Gastroesophageal sphincter (tissue), 4 donors: Measurements from ENCODE around the gene DENND5B. TPM values are rescaled to one million over a fixed set of nuclear protein-coding genes. Genes with fewer than 3 reads are reported as not detected.

Source experiments
- ATAC-seq: fragments of 150-250 bp; one replicate; pipeline ENCODE4 v1.9.1; 2016; ENCODE audit warnings: mild to moderate bottlenecking, moderate library complexity
- H3K27ac ChIP-seq, 4 donors: fragments of 200-600 bp; sonication (generic) in 3 of 4; 1 replicate in 3 of 4; 2 replicates in 1 of 4; pipeline ENCODE4 v1.5.1; 2016 to 2019
- H3K27me3 ChIP-seq: fragments of 200-600 bp; sonication (generic); one replicate; pipeline ENCODE4 v1.5.1; 2019
- H3K36me3 ChIP-seq, 2 donors: fragments of 200-600 bp; sonication (generic); one replicate each; pipeline ENCODE4 v1.5.1; 2019; ENCODE audit warnings: control low read depth in 1 of 2
- H3K4me1 ChIP-seq, 3 donors: fragments of 200-600 bp; sonication (generic); 1 replicate in 2 of 3; 2 replicates in 1 of 3; pipeline ENCODE4 v1.5.1; 2016 to 2019; ENCODE audit warnings: control low read depth in 2 of 3
- H3K4me3 ChIP-seq, 2 donors: fragments of 200-600 bp; sonication (generic); one replicate each; pipeline ENCODE4 v1.5.1; 2019; ENCODE audit warnings: mild to moderate bottlenecking in 1 of 2, moderate library complexity in 1 of 2
- H3K9me3 ChIP-seq, 3 donors: fragments of 200-600 bp; sonication (generic); one replicate each; pipeline ENCODE4 v1.5.1; 2017 to 2019; ENCODE audit warnings: control low read depth in 2 of 3
- EP300 ChIP-seq: sonication (generic); formaldehyde crosslinking; IDR thresholded peaks from one replicate; pipeline ENCODE4 v1.6.1; 2017; ENCODE audit warnings: antibody characterized with exemption, mild to moderate bottlenecking
- POLR2A ChIP-seq, 2 donors: fragments of 450-650 bp; IDR thresholded peaks; one replicate each; pipeline ENCODE4 v1.6.1; 2017; ENCODE audit warnings: antibody characterized with exemption in 2 of 2, mild to moderate bottlenecking in 2 of 2, moderate library complexity in 1 of 2
- POLR2AphosphoS5 ChIP-seq: sonication (generic); formaldehyde crosslinking; IDR thresholded peaks from one replicate; pipeline ENCODE4 v1.6.1; 2017; ENCODE audit warnings: antibody characterized with exemption
- WGBS, 2 donors: methylation state at CpG; one replicate each; pipeline ENCODE4 v1.1.5; 2018; ENCODE audit warnings: low coverage in 1 of 2; 5-methylcytosine and 5-hydroxymethylcytosine counted together
- total RNA-seq, 4 donors: library from RNA; depleted of rRNA; stranded (reverse); fragments of >200 nt; gene quantifications; one replicate each; pipeline ENCODE4 v1.1.0, GENCODE V29; 2016
- TF ChIP-seq, protein P1 (sequence below), 4 experiments: fragments of 200-600 bp in 2 of 4; fragments of 450-650 bp in 2 of 4; sonication (generic) in 1 of 4; IDR thresholded peaks; one replicate each; pipeline ENCODE4 v1.5.1; 2017 to 2019; ENCODE audit warnings: antibody characterized with exemption in 4 of 4, mild to moderate bottlenecking in 2 of 4, moderate library complexity in 2 of 4

Gene DENND5B
- total RNA-seq, 4 donors from 2014 or later = 14.7 to 40.8 (median 17.7) TPM

DNA sequence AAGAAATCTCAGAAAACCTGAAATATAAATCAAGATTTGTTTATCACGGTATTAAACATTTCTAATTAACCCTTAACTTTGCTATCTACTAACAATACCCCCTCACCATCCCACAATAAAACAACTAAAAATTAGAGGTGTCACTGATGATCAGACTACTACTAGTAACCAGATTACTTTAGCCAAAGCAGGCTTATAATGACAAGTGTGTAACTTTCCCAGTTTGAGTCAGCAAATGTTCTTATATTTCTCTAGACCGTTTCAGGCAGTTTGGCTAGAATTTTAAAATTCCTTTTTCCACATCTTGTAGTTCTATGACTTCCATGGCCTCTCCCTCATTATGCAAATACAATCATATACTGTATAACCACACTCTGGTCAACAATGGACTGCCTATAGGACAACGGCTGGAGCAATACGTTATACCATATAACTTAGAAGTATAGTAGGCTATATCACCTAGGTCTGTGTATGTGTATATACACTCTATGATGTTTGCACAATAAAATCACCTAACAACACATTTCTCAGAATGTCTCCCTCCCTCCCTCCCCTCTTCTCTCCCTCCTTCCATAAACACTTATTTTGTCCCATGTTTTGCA lies 102.1 kb downstream of the DENND5B start:
- ATAC-seq = no peak
- peaks cover 0 to 5% of the 10 kb centered on the region in 2 donors for H3K36me3 ChIP-seq
- H3K27me3 ChIP-seq = no peaks in the 10 kb centered on the region
- H3K4me1 ChIP-seq = peaks cover 0 to 43% (median 8%) of the 10 kb centered on the region in 3 donors
- H3K4me3 ChIP-seq = no peak overlapping the region
- TF ChIP-seq POLR2AphosphoS5 = no peak
- TF ChIP-seq EP300 = no peak
- TF ChIP-seq POLR2A (IDR thresholded peaks at IDR 0.05) = no peak
- TF ChIP-seq, protein P1, sequence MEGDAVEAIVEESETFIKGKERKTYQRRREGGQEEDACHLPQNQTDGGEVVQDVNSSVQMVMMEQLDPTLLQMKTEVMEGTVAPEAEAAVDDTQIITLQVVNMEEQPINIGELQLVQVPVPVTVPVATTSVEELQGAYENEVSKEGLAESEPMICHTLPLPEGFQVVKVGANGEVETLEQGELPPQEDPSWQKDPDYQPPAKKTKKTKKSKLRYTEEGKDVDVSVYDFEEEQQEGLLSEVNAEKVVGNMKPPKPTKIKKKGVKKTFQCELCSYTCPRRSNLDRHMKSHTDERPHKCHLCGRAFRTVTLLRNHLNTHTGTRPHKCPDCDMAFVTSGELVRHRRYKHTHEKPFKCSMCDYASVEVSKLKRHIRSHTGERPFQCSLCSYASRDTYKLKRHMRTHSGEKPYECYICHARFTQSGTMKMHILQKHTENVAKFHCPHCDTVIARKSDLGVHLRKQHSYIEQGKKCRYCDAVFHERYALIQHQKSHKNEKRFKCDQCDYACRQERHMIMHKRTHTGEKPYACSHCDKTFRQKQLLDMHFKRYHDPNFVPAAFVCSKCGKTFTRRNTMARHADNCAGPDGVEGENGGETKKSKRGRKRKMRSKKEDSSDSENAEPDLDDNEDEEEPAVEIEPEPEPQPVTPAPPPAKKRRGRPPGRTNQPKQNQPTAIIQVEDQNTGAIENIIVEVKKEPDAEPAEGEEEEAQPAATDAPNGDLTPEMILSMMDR (IDR thresholded peaks at IDR 0.05) = no peak
- H3K27ac ChIP-seq = no peak overlapping the region
- 50 to 51% methylated on average over 4 of the region's 4 CpGs for WGBS, 2 donors
- no peaks in the 10 kb centered on the region for H3K9me3 ChIP-seq

DNA sequence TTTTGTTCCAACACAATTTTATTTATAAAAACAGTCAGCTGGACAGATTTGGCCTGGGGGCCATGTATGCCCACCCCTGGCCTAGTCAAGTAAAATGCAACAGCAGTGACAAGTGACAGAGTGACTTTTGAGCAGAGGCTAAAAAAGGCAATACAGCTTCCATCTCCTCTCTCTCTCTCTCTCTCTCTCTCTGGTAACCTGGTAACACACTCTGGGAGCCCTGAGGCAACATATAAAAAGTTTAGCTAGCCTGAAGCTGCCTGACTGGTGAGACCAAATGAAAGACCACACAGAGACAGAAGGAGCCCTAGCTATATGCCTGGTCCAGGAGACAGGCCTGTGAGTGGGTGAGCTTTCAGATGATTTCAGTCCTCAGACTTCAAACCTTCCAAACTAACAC lies 105.4 kb downstream of the DENND5B start:
- no peaks in the 10 kb centered on the region for H3K9me3 ChIP-seq
- TF ChIP-seq EP300 (no peak), POLR2AphosphoS5 (no peak), POLR2A (IDR thresholded peaks at IDR 0.05) (no peak)
- TF ChIP-seq, protein P1 (IDR thresholded peaks at IDR 0.05) = no peak
- no peak overlapping the region for H3K4me3 ChIP-seq
- peaks cover 0 to 21% (median 0%) of the 10 kb centered on the region in 3 donors for H3K4me1 ChIP-seq
- no peak for ATAC-seq
- H3K36me3 ChIP-seq = peaks cover 0 to 5% of the 10 kb centered on the region in 2 donors
- H3K27me3 ChIP-seq = no peaks in the 10 kb centered on the region
- no peak overlapping the region for H3K27ac ChIP-seq

DNA sequence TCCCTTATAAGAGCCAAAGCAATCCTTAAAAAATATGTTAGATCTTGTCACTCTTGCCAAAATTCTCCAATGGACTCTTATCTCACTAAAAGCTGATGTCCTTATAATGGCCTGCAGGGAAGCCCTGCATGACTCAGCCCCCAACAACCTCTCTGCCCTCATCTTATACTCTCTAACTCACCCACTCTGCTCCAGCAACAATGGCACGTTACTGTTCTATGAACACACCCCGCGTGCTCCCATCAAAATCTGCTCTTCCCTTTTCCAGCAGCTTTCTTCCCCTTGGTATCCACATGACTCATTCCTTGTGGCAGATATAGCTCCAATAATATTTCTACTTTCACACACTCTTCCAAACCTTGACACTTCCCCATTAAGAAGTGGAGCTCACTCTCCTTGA lies 108.1 kb downstream of the DENND5B start:
- 68 to 73% methylated on average over 2 to 3 of the region's 3 CpGs for WGBS, 2 donors
- no peak for TF ChIP-seq EP300
- TF ChIP-seq, protein P1 (IDR thresholded peaks at IDR 0.05) = no peak
- H3K9me3 ChIP-seq = no peaks in the 10 kb centered on the region
- H3K4me1 ChIP-seq = peaks cover 0 to 10% (median 0%) of the 10 kb centered on the region in 3 donors
- peaks cover 0 to 20% of the 10 kb centered on the region in 2 donors for H3K36me3 ChIP-seq
- no peak overlapping the region for H3K4me3 ChIP-seq
- H3K27ac ChIP-seq = no peak overlapping the region
- no peak for ATAC-seq
- no peaks in the 10 kb centered on the region for H3K27me3 ChIP-seq

DNA sequence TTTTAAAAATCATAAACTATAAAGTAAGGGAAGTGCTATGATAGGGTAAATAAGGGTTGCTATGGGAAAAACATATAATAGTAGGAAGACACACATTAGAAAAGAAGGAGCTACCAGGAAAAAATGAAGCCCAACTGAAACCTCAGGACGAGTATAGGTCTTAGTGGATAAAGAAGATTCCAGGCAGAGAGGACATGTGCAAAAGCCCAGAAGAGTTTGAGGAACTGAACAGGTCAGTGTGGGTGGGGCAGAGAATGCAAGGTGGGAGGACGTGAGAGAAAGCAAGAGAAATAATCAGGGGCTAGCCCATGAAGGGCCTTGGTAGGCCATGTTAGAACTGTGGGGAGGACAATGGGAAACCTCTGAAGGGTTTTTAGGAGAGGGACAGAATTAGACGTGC lies 109.5 kb downstream of the DENND5B start:
- H3K36me3 ChIP-seq = peaks cover 0 to 23% of the 10 kb centered on the region in 2 donors
- H3K27me3 ChIP-seq = no peaks in the 10 kb centered on the region
- no peak overlapping the region for H3K4me3 ChIP-seq
- TF ChIP-seq EP300 = no peak
- no peak for TF ChIP-seq POLR2A (IDR thresholded peaks at IDR 0.05)
- no peak for TF ChIP-seq POLR2AphosphoS5
- TF ChIP-seq, protein P1 (IDR thresholded peaks at IDR 0.05) = no peak
- no peaks in the 10 kb centered on the region for H3K9me3 ChIP-seq
- H3K4me1 ChIP-seq = peaks cover 0 to 10% (median 0%) of the 10 kb centered on the region in 3 donors
- ATAC-seq = no peak
- no peak overlapping the region for H3K27ac ChIP-seq
- WGBS, 2 donors = 54 to 64% methylated on average over 3 of the region's 3 CpGs

DNA sequence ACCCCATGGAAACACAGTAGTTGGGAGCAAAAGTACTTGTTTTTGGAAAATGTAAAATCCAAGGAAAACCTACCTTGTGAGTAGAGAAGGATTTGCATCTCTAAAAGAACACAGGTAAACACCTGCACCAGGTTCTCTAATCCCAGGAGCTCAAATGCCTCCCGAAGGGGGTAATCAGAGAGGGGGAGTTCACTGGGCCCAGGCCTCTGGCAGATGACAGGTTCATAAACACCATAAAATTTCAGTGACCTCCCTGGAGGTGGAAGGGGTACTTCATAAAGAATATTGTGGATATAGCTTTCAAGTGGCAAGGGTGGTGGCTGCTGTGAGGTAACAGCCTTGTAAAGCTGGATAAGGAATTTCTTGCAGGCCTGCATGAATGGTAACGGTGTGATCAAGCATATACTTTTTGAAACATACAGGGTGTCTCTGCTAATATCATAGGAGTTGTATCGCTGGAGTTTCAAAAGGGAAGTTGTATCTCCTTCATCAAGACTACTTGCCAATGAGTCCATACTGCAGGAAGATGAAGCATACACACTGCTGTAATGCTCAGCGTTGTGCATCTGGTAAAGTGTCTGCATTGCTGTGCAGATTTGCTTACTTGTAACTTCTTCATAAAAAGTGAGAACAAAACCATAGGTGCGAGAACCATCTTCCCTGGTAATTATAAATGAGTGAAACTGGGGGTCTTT lies 111.3 kb downstream of the DENND5B start:
- no peak for ATAC-seq
- WGBS, 2 donors = 74 to 88% methylated on average over 4 to 5 of the region's 5 CpGs
- TF ChIP-seq POLR2A (IDR thresholded peaks at IDR 0.05) (no peak), POLR2AphosphoS5 (no peak), EP300 (no peak)

More for the DNA sequence above, 111.3 kb downstream of the DENND5B start:
- H3K4me3 ChIP-seq = no peak overlapping the region
- H3K27ac ChIP-seq = no peak overlapping the region
- H3K36me3 ChIP-seq = peaks cover 0 to 23% of the 10 kb centered on the region in 2 donors
- H3K27me3 ChIP-seq = no peaks in the 10 kb centered on the region
- H3K4me1 ChIP-seq = no peaks in the 10 kb centered on the region
- no peaks in the 10 kb centered on the region for H3K9me3 ChIP-seq
